CD4-positive, alpha-beta T cell treated with Interleukin-10 for 1 hour (primary cell): Measurements from ENCODE around the gene TOM1L2.
A peak's percentile ranks its signal among the peaks of the same experiment; 100 is the strongest.
"Not testable (repeated sequence)": the region's sequence is repeated elsewhere in the genome, so short reads cannot be mapped to it uniquely, and the experiment has no call there.

Source experiments
- DNase-seq: peaks from one replicate; pipeline ENCODE4 v3.0.0-alpha.2; 2020

The TOM1L2 gene

DNA sequence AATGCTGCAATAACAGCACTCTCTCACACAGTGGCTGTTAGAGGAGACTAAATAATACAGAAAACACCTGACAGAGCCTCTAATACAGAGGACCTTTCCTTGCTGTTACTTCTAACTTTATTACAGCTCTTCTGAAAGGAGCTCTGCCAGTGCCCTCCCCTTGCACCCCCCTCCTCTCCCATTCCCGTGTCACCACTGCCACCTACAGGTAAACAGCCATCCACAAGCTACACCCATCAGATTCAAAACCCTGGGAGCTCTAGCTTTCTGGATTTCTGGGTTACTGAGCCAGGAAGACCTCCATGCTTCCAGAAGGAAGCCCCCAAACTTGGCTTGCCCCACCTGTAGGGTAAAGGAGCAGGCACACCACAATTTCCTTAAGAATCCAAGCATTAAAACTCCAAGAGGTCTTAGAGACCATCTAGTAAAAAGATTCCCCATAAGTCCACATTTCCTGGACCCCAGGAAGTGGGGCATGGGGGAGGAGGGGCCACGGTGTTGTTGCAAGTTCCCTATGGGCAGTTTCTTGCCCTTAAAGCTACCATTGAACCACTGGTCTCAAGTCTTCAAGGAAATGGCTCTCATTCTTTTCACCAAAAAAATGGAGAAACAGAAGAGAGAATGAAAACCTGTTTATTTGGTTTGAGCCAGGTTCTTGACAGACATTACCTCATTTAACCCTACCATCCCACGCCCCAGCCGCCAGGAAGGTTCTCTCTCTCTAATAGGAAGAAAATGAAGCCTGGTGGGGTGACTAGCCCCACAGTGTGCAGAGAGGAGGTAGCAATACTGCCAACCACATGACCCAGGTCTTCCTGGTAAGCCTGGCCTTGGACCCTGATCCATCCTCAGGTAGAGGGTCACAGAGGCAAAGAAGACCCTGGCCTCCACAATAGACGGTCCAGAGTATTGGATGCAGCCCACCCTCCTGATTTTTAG is 52.8 kb downstream of the TOM1L2 start:
- peak; percentile 73 for DNase-seq

GRCh38 chr17:17917394-17917793 is 54.8 kb downstream of the TOM1L2 start:
- DNase-seq: no peak

DNA sequence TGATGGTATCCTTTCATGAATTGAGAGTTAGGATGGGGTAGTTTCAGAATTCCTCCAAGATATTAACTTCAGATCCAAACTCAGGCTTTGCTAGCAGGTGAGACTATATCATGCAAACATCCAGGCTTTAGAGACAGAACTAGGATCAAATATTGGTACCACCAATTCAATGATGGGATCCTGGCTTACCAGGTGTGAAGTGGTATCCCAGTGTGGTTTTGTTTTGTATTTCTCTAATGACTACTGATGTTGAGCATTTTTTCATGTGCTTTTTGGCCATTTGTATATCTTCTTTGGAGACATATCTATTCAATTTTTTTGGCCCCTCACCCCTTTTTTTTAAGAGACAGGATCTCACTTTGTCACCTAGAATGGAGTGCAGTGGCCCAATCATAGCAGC is 57.0 kb downstream of the TOM1L2 start:
- DNase-seq: no peak

DNA sequence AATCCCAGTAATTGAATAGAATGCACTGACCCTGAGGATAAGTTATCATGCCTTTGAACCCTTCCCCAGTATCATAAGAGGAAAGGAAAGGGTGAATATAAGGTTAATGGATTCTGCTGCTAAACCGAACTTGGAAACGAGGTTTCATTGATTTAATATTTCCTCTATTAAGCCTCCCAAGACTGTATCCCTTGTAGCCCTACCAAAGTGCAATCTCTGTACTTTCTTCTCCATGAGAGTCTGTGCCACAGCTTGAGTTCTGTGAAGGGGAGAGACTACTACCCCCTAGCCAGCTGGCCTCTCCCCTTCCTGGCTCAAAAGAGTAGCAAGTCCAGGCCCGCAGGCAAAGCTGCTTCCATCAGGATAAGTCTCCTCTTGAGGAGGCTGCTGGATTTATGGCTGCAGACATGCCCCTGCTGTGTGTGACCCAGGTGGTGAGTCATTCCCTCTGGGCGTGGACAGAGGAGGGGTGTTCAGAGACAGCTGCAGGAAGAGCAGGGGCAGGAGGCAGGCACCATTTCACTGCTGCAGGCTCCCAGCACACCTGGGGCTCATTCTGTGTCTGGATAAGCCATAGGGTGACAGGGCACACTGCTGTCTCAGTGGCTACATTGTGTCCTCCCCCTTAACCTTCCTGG is 58.4 kb downstream of the TOM1L2 start:
- no peak for DNase-seq

GRCh38 chr17:17912336-17912735 is 59.9 kb downstream of the TOM1L2 start:
- DNase-seq: not testable (repeated sequence)

DNA sequence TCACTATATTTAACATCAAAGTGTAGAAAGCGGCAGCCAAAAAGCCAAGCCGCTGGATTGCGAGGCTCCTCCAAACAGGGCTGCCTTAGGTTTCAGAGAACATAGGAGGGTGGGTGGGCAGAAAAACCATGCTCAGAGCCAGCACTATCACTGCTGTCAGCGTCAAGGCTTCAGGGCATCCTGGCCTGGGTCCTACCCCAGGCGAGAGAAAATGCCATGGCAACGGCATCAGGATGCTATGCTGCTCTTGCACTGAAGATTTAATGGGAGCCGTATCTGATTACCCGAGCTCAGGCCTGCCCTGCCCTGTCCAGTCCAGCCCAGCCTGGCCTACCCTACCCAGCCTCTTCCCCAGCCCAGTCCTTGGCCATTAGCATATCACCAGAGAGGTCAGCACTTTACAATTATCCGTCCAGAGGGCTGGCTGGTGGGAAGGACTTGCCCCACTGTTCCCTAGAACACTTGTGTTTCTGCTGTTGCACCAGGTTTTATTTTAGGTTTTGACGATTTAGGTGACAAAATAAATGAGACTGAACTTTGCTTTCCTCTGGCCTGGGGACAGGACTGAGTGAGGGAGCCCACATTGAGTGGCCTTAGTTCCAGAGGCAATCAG is 61.1 kb downstream of the TOM1L2 start:
- DNase-seq: no peak

DNA sequence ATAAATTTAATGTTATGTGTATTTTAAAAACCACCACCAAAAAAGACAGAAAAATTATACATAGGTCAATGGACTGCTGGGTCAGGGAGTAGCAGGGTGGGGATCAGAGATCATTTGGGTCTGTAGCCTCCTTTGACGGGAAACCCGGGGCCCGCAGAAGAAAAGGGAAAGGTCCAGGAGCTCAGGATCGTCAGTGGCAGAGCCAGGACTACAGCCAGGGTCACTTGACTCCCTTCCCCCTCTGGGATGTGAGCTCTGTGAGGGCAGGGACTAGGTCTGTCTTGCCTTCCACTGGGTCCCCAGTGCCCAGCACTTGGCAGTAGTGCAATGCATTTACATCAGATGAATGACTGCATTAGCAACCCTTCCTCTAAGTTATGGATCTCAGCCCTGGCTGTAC is 62.1 kb downstream of the TOM1L2 start:
- no peak for DNase-seq

DNA sequence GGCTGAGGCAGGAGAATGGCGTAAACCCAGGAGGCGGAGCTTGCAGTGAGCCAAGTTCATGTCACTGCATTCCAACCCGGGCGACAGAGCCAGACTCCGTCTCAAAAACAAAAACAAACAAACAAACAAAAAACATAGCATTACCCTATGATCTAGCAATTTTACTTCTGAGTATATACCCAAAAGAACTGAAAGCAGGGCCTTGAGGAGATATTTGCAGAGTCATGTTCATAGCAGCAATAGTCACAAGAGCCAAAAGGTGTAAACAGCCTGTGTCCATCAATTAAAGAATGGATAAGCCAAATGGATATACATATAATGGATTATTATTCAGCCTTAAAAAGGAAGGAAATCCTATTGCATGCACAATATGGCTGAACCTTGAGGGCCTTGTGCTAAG is 63.1 kb downstream of the TOM1L2 start:
- DNase-seq: no peak

DNA sequence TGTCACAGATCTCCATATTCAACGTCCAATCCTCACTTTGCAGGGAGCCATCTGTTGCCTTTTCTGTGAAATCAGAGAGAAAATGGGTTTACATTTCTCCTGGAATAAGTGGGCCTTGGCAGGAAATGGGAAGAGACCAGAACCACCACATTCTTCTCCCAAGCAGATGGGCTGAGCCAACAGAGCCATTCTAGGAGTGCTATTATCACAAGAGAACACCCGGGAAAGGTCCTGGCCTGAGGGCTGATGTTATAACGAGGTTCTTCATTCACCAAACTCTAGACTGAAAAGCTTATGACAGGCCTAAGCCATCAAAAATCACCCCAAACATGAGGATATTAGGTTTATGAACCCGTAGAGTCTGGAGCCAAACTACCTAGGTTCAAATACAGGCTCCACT is 64.7 kb downstream of the TOM1L2 start:
- no peak for DNase-seq

DNA sequence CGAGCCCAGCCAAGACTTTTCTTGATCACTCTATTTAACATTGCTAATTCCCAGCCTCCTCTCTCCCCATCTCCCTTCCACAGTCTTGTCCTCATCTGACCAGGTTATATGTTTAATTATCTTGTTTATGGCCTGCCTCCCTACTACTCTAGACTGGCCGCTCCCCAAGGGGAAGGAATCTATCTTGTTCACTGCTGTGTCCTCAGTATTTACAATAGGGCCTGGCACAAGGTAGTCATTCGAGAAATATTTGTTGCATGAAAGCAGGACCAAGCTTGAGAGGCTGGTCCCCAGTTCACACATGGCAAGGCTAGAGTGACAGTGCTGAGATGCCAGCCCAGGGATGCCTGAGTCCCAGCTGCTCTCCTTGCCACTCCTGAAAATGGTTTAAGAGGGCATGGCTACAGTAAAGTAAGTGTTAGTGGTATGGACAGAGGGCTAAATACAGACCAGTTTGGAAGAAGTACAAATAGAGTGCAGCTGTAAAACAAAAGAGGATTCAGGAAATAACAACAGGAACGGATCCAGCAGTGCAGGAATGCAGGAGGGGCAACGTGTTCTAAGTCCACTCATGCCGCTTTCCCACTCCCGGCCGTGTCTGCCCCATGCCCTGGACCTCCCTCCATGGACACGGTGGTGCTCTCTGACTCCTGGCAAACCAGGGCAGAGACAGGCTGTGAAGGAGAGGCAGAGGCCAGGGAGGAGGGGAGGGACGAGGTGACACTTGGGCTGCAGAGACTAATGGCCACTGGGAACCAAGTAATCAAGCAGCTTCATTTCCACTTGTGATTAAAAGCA is 65.6 kb downstream of the TOM1L2 start:
- no peak for DNase-seq

- no peak for DNase-seq
Measured at GRCh38 chr17:17905036-17905320, 67.2 kb downstream of the TOM1L2 start.

DNA sequence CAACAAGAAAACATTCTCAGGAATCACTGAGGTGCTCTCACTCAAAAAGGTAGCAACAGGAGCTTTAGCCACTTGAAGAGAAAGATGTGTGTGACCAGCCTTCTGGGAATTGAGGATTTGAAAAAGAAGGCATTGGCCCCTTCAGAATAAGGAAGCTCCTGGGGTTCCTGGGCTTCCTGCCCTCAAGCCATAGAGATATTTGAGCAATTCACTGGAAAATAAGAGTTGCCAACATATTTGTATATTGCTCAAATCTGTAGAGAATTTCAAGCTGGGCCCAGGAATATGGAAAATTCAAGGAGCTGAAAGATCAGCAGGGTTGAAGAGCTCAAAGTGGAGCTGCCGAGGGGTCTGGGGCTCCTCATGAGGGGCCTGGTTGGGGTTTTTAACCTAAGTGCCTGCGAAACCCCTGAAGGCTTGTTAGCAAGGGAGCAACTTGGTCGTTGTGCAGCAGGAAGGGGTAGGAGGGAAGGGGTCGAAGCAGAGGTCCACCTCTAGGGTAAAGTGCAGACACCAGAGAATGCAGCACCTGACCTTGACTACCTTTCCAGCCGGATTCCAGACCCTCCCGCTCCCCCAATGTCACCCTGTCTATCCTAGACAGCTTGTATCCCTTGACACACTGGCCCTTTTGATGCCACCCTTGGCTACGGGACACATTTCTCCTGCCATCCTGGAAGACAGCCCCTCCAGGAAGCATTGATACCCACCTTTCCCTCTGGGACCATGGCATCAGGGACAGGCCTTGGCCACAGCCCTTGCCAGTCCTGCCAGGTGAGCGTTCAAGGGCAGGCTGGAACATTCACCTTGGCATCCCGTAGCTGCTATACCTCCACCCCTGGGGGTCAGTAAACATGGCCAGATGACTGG is 67.8 kb downstream of the TOM1L2 start:
- no peak for DNase-seq

DNA sequence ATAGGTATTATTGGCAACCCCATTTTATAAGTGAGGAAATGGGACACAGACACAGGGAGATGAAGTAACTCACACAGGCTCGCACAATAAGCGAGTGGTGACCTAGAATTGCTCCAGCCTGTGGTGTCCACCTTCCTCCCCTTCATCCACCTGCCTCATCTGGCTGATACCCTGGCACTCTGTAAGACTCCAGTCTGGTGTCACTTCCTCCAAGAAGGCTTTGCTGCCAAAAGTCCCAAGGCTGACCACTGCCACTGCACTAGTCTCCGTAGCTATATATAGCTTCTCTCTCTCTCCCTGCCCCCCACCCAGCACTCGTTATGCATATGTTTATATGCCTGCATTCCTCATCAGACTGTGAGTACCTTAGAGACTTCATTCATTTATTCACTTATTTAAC is 69.3 kb downstream of the TOM1L2 start:
- no peak for DNase-seq

GRCh38 chr17:17902376-17902775 is 69.8 kb downstream of the TOM1L2 start:
- no peak for DNase-seq

DNA sequence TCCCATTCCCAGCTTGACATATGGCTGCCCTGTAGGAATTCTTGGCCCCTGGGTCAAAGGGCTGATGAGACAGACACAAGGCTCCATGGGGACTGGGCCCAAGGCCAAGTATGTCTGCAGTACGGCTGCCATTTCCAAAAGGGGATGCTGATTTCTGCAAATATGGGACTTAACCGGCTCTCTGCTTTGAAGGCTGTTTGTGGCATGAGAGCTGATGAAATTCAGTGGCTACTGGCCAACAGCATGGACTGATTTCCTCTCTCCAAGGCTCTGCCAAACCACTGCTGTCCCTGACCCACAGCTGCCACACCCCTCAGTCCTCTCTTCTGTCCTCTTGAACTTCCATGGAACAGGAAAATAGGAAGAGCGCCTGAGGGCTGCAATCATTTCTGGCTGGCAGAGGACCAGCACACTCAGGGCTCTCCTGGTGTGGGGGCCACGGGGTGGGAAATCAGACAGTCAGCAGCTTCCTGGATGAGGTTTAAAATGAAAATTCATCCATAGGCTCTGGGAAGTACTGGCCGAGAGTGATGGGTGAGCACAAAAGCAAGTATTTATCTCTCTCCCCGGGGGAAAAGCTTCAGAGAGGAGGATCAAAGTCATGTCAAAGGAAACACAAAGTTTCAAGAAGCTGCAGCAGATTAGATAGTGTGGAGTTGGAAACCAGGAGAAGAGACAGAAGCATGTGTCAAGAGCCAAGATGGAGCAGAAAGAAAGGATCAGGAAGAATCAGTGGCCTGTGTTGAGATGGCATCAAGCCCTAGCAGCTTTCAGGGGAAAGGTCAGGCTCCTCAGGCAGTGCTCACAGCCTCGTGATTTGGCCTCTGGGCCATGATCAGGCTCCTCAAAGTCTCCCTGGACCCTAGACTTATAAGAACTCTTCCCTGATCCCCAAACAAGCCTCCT is 71.3 kb downstream of the TOM1L2 start:
- DNase-seq: no peak

- no peak for DNase-seq
Measured at GRCh38 chr17:17899486-17899885, 72.7 kb downstream of the TOM1L2 start.

DNA sequence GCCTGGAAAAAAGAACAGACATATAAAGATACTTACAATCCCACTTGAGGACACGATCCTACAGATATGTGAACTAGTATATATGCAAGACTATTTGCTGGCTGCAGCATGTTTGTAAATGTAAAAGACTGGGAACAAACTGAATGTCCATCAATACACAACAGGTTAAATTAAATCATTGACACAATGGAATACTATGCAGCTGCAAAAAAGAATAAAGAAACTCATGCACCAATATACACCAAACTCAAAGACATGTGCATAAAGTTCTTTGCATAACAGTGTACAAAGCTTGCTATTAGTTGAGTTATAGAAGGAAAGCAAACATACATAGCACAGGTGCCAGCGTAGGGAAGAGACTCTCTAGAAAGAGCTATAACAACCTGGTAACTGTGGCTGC is 73.5 kb downstream of the TOM1L2 start:
- DNase-seq: no peak

GRCh38 chr17:17897442-17897841 is 74.8 kb downstream of the TOM1L2 start:
- DNase-seq: no peak

DNA sequence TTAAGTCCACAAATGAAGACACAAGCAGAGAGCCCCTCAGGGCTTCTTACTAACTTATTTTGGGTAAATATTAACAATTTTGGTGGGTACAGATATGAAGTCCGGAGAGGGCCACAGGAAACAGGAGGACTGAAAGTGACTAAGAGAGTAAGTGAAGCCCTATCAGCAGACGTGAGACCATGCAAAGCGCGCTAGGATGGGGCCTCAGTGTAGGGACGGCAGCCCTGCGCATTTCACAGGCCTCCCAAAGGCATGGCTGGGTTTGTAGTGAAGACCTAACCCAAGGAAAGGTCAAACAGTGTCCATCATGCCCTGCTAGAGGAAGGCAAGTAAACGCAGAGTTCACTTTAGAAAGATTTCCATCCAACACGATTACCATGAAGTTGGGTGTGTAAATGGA is 75.5 kb downstream of the TOM1L2 start:
- no peak for DNase-seq

DNA sequence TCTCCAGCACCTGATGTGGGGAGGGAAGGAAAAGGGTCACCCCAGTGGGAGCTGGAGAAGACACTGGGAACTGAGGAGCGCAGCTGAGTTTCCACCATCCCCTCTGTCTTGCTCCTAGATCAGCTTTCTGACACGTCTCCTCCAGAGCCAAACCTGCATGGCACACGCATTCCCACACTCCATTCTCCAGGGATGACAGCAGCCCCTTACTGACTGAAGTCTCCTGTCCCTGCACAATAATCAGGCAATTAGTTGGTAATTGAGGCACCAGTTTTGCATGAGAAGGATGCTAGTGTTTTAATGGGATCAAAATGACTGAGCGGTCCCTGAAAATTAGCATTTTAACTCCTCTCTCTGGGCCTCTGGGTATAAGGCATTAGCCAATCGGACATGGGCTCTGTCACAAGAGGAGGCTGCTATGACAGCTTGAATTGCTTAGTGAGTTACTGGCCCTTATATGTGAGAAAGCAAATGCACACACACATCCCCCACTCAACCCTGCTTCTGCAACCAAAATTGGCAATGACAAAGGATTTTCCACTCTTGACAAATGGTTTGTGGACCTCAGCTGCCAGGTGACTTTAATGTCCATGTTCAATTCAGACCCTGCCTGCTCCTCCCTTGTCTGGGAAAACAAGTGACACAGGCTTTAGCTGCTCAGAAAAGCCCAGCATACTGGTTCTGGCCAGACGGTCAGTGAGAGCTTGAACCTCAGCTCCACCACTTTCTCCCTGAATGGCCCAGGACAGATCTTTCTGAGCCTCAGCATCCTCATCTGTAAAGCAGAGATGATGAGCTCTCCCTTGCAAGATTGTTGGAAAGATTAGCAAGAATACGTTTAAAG is 78.2 kb downstream of the TOM1L2 start:
- no peak for DNase-seq
